ENCODE results near the gene SRSF1. TPM values are rescaled to one million over a fixed set of nuclear protein-coding genes. Genes with fewer than 3 reads are reported as not detected.

The SRSF1 gene
- total and polyA plus RNA-seq, 2 of the 4 experiments (the other 2 are of a cell fraction) = 190 to 357 TPM

DNA sequence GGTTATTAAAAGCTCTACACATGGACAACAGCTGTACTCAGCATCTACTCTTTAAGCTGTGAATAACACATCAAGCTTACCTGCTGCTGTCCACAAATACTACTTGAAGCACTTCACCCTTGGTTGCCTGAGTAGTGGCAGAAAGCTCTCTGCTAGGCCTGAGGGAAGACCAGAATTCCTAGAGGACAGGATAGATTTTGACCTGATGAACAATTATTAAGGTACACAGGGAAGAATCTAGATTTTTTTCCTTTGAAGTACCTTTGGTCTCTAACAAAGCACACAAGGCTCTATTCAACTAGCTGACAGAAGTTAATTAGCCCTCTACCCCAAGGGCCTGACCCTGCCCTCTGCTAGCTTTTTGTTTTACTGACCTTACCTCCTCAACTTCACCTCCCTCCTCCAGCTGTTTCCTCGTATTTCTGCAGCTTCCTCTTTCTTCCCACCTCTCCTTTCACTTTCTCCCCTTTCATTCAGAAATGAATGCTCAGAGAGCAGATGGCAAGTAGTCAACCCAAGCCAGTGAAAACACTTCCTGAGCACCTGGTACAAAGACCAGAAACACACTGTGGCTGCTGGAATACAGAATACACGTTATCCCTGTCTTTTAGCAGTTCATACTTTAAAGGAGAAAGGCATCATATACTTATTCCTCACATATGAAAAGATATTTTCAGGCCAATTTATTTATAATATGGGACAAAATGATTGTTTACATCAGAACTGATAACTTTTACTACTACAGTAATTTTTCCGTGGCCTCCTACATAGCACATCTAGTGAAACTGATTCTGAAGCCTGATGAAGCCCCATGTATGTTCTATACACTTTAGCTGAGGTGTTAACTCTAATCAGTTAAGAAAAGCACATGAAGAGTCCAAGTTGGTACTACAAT, 13.3 kb downstream of the SRSF1 start (continued):
- TF ChIP-seq MXI1 (IDR thresholded peaks at IDR 0.05; ENCODE audit: borderline replicate concordance, low read depth, low read length) = no peak
- TF ChIP-seq MAZ (IDR thresholded peaks at IDR 0.05; ENCODE audit: borderline replicate concordance, low read depth, low read length) = no peak

GRCh38 chr17:57991537-57991936, 15.5 kb downstream of the SRSF1 start:
- no peak overlapping the region for H2BK120ac ChIP-seq (ENCODE audit: low read depth, low read length)
- CTCF ChIA-PET = interaction anchor here (2.0 kb wide), 1 partner anchor 8 kb away, joined by 8 read pairs; no protein-coding TSS in a partner anchor
- no peak overlapping the region for H2BK15ac ChIP-seq (ENCODE audit: low read depth, low read length)
- H3K79me1 ChIP-seq (ENCODE audit: low read depth in 1 of 2, low read length in 2 of 2) = peaks cover 10 to 43% of the 10 kb centered on the region in 2 experiments; a peak in 3 of 4 replicates
- dilution Hi-C loops (cut with HindIII; ENCODE audit: low sequenced_read_pairs, unreplicated experiment) (loop anchor here (25.0 kb wide), 1 partner anchor 129 kb away; the partner anchor contains the start of gene MRPS23), in situ Hi-C loops (cut with MboI; ENCODE audit: low sequenced_read_pairs) (no loop called here), intact Hi-C loops (cut with micrococcal nuclease) (no loop called here)
- TF ChIP-seq MXI1 (IDR thresholded peaks at IDR 0.05; ENCODE audit: borderline replicate concordance, low read depth, low read length) (no peak), USF2 (IDR thresholded peaks at IDR 0.05; ENCODE audit: low read depth, low read length) (no peak), MAFK (IDR thresholded peaks at IDR 0.05; ENCODE audit: low read depth, low read length) (no peak), SMC3 (IDR thresholded peaks at IDR 0.05; ENCODE audit: low read depth, low read length) (no peak), RAD21 (IDR thresholded peaks at IDR 0.05; ENCODE audit: low read length) (no peak), BHLHE40 (IDR thresholded peaks at IDR 0.05; ENCODE audit: low read depth, low read length) (no peak), POLR2A (IDR thresholded peaks at IDR 0.05; ENCODE audit: low read depth, low read length) (no peak)
- TF ChIP-seq, protein P1, sequence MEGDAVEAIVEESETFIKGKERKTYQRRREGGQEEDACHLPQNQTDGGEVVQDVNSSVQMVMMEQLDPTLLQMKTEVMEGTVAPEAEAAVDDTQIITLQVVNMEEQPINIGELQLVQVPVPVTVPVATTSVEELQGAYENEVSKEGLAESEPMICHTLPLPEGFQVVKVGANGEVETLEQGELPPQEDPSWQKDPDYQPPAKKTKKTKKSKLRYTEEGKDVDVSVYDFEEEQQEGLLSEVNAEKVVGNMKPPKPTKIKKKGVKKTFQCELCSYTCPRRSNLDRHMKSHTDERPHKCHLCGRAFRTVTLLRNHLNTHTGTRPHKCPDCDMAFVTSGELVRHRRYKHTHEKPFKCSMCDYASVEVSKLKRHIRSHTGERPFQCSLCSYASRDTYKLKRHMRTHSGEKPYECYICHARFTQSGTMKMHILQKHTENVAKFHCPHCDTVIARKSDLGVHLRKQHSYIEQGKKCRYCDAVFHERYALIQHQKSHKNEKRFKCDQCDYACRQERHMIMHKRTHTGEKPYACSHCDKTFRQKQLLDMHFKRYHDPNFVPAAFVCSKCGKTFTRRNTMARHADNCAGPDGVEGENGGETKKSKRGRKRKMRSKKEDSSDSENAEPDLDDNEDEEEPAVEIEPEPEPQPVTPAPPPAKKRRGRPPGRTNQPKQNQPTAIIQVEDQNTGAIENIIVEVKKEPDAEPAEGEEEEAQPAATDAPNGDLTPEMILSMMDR (conservative IDR thresholded peaks at IDR 0.05; ENCODE audit: low read depth, low read length) = no peak
- H4K20me1 ChIP-seq (ENCODE audit: insufficient read depth, low read length) = peaks cover 5% of the 10 kb centered on the region
- no peak for ATAC-seq (ENCODE audit: low read depth)
- H3K4me3 ChIP-seq (ENCODE audit: insufficient read depth, low read depth, low read length) = no peak overlapping the region
- H3K27ac ChIP-seq (ENCODE audit: insufficient read depth, low read length) = no peak overlapping the region
- no peak overlapping the region for H3K23ac ChIP-seq (ENCODE audit: low read depth, low read length)
- no peaks in the 10 kb centered on the region for H3K27me3 ChIP-seq (ENCODE audit: control insufficient read depth, insufficient read depth, low read length)
- POLR2A ChIA-PET (ENCODE audit: unreplicated experiment) = no interaction called here
- no peak overlapping the region for H3K4ac ChIP-seq (ENCODE audit: low read depth, low read length)
- no peak for DNase-seq
- H2AK9ac ChIP-seq (replicated peaks; ENCODE audit: low read depth, low read length, poor library complexity) = no peak overlapping the region
- no peak overlapping the region for H4K8ac ChIP-seq (ENCODE audit: low read depth in 2 of 2, low read length in 2 of 2)
- no peak overlapping the region for H3K4me2 ChIP-seq (ENCODE audit: low read depth, low read length)
- no peaks in the 10 kb centered on the region for H3K36me3 ChIP-seq (ENCODE audit: control insufficient read depth, insufficient read depth, low read length)
- no peak overlapping the region for H3K56ac ChIP-seq (ENCODE audit: extremely low read depth, insufficient read depth, low read length)
- no peaks in the 10 kb centered on the region; the same call in 1 of the 2 replicates for H3K9me1 ChIP-seq (ENCODE audit: insufficient read depth, low read length)
- H2AFZ ChIP-seq (replicated peaks; ENCODE audit: low read length, poor library complexity) = no peak overlapping the region
- H3K18ac ChIP-seq (ENCODE audit: low read depth, low read length) = no peak overlapping the region
- H4K91ac ChIP-seq (ENCODE audit: insufficient read depth, low read depth, low read length) = no peak overlapping the region
- peak overlapping the region; percentile 21; the same call in 1 of the 2 replicates for H3K14ac ChIP-seq (replicated peaks; ENCODE audit: low read depth, low read length)
- BruUV-seq (replicated peaks) = no TSS peak
- no peak overlapping the region for H3K9ac ChIP-seq (ENCODE audit: low read depth, low read length)
- H2AK5ac ChIP-seq (ENCODE audit: low read depth, low read length) = no peak overlapping the region
- no peak overlapping the region for H4K5ac ChIP-seq (ENCODE audit: low read depth, low read length)
- H3K9me3 ChIP-seq (ENCODE audit: control insufficient read depth, insufficient read depth, low read length) = no peaks in the 10 kb centered on the region
- H3K4me1 ChIP-seq (ENCODE audit: control insufficient read depth, insufficient read depth, low read length) = peaks cover 8% of the 10 kb centered on the region
- H2BK5ac ChIP-seq (ENCODE audit: low read depth, low read length, poor library complexity, severe bottlenecking) = no peak overlapping the region
- H2BK20ac ChIP-seq (ENCODE audit: low read depth, low read length) = no peak overlapping the region

Data from IMR-90 (cell line).